Epithelial cell of esophagus (primary cell): ENCODE results near the gene FNDC3B.

ENCODE experiments used
- DNase-seq: peaks from one replicate; pipeline ENCODE4 v3.0.0; 2010; ENCODE audit warnings: low read depth
- H3K4me3 ChIP-seq: 2 replicates; pipeline ENCODE4 v1.5.1; 2011; ENCODE audit warnings: mild to moderate bottlenecking, low read length, control low read depth
- CTCF ChIP-seq: IDR thresholded peaks from 2 replicates; pipeline ENCODE4 v1.5.1; 2011; ENCODE audit warnings: low read depth, mild to moderate bottlenecking, low read length, control low read depth, inconsistent platforms; ENCODE audit not compliant: insufficient read depth; ENCODE audit errors: missing control alignments

Gene FNDC3B

GRCh38 chr3:172118019-172118418 lies 78.6 kb downstream of the FNDC3B start:
- no peak for TF ChIP-seq CTCF
- no peak for DNase-seq
- no peak overlapping the region for H3K4me3 ChIP-seq

DNA sequence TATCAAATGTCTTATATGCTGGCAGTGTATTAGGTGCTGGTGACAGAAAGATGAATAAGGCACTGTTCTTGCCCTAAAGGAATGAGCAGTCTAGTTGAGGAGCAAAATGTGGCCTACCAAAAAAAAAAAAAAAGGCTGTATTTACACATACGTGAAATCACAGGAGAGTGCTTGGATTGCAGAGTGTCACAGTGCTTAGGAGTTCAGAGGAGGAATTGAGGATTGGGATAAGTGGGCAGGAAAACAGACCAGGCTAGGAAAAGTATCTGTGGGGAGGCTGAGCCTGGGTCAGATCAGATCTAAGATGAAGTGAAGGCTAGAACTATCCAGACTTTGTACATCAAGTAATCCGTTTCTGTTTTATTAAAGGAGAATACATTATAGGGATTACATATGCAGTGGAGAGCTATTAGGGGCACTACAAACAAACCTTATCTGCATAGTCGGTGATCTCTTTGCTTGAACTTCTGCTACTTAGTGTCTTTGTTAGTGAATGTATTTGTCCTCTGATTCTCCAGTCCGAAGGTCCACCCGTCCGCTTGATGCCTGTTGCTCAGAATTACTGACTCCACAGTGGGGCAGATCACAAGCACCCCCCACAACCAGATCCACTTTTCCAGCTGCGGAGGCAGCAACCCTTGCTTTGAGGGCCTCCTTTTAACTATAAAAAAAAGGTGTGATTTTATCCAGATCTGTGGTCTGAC lies 80.0 kb downstream of the FNDC3B start:
- no peak for TF ChIP-seq CTCF
- DNase-seq: no peak
- no peak overlapping the region for H3K4me3 ChIP-seq

DNA sequence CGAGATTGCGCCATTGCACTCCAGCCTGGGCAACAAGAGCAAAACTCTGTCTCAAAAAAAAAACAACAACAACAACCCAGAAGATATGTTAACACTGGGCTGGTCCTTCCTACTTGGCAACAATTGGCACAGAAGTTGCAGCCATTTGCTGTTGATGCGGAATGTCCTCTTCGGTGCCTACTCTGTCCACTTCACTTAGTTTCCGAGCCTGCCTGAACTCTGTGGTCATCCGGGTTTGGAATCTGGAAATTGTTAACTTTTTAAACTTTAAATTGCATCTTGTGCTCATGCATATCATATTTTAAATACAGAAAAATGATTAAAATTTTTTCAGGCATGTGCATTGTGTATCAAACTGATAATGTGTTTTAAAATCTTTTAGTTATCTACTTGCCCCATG lies 81.5 kb downstream of the FNDC3B start:
- no peak overlapping the region for H3K4me3 ChIP-seq
- TF ChIP-seq CTCF: no peak
- DNase-seq: no peak

GRCh38 chr3:172121981-172122380 lies 82.6 kb downstream of the FNDC3B start:
- H3K4me3 ChIP-seq: no peak overlapping the region
- DNase-seq: no peak
- TF ChIP-seq CTCF: no peak

DNA sequence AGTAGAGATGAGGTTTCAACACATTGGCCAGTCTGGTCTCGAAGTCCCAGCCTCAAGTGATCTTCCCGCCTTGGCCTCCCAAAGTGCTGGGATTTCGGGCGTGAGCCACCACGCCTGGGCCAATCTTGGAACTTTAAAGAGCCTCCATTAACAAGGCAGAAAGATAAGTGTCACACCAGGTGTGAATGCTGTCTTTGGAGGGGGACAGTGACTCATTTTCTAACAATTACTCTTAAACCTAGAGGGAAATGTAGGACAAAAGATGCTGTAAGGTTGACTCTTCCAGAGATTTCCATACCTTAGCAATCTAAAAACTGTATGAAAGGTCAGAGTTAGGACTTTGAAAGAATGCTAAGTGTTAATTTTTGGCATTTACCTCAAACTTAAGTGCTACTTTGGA lies 84.9 kb downstream of the FNDC3B start:
- no peak overlapping the region for H3K4me3 ChIP-seq
- DNase-seq: no peak
- no peak for TF ChIP-seq CTCF

GRCh38 chr3:172125053-172125452 lies 85.7 kb downstream of the FNDC3B start:
- DNase-seq: no peak
- TF ChIP-seq CTCF: peak; percentile 9
- no peak overlapping the region for H3K4me3 ChIP-seq

DNA sequence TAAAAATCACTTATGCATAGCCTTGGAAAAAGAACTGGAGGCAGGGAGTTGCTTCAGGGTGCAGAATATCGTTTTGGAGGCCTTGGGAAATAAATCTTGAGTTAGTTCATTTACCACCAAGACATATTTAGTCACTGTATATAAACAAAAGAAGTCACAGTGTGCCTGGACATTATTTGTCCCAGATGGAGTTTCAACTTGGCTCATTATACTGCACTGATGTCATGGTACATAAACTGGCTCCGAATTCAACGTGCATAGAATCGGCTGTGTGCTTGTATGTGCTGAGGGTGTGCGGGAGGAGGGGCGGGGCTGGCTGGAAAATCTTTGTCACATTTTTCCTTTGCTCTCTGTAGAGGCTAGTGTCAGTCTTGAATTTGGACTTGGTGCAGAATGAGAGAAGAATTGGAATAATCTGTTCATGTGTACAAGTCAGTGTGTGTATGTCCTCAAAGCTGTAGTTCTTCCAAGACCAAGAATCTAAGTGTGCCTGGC lies 86.6 kb downstream of the FNDC3B start:
- DNase-seq: no peak
- no peak overlapping the region for H3K4me3 ChIP-seq

More for the DNA sequence above, 86.6 kb downstream of the FNDC3B start:
- no peak for TF ChIP-seq CTCF
